Measurements from ENCODE around the gene ACSL1.
A peak's percentile ranks its signal among the peaks of the same experiment; 100 is the strongest.

DNA sequence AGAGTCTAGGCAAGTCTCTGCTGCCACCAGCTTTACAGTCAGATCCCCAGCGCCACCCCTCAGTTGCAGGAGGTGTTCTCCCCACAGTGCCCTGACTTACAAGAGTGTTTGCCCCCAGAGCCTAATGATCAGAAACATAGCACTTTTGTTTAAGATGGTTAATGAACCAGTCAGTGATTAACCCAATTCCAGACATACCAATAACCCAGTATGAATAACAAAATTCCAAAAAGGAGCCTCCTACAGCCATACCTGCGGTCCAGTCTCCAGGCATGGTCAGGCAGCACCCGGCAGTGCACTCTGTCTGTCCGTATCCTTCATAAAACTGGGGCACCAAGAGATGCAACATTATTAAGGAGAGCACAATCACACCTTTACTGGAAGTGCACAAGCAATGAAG lies 61.2 kb downstream of the ACSL1 start:
- no peak for TF ChIP-seq POLR2AphosphoS5 (IDR thresholded peaks at IDR 0.05; ENCODE audit: low read depth)
- TF ChIP-seq, protein P1, sequence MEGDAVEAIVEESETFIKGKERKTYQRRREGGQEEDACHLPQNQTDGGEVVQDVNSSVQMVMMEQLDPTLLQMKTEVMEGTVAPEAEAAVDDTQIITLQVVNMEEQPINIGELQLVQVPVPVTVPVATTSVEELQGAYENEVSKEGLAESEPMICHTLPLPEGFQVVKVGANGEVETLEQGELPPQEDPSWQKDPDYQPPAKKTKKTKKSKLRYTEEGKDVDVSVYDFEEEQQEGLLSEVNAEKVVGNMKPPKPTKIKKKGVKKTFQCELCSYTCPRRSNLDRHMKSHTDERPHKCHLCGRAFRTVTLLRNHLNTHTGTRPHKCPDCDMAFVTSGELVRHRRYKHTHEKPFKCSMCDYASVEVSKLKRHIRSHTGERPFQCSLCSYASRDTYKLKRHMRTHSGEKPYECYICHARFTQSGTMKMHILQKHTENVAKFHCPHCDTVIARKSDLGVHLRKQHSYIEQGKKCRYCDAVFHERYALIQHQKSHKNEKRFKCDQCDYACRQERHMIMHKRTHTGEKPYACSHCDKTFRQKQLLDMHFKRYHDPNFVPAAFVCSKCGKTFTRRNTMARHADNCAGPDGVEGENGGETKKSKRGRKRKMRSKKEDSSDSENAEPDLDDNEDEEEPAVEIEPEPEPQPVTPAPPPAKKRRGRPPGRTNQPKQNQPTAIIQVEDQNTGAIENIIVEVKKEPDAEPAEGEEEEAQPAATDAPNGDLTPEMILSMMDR (conservative IDR thresholded peaks at IDR 0.05; ENCODE audit: low read depth in 2 of 2): peak in 1 of 2 experiments; percentile 25; a peak in 2 of 4 replicates
- TF ChIP-seq, protein P2, sequence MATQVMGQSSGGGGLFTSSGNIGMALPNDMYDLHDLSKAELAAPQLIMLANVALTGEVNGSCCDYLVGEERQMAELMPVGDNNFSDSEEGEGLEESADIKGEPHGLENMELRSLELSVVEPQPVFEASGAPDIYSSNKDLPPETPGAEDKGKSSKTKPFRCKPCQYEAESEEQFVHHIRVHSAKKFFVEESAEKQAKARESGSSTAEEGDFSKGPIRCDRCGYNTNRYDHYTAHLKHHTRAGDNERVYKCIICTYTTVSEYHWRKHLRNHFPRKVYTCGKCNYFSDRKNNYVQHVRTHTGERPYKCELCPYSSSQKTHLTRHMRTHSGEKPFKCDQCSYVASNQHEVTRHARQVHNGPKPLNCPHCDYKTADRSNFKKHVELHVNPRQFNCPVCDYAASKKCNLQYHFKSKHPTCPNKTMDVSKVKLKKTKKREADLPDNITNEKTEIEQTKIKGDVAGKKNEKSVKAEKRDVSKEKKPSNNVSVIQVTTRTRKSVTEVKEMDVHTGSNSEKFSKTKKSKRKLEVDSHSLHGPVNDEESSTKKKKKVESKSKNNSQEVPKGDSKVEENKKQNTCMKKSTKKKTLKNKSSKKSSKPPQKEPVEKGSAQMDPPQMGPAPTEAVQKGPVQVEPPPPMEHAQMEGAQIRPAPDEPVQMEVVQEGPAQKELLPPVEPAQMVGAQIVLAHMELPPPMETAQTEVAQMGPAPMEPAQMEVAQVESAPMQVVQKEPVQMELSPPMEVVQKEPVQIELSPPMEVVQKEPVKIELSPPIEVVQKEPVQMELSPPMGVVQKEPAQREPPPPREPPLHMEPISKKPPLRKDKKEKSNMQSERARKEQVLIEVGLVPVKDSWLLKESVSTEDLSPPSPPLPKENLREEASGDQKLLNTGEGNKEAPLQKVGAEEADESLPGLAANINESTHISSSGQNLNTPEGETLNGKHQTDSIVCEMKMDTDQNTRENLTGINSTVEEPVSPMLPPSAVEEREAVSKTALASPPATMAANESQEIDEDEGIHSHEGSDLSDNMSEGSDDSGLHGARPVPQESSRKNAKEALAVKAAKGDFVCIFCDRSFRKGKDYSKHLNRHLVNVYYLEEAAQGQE (IDR thresholded peaks at IDR 0.05; ENCODE audit: unreplicated experiment): no peak
- TF ChIP-seq EZH2 (IDR thresholded peaks at IDR 0.05; ENCODE audit: low read depth, unreplicated experiment): no peak
- TF ChIP-seq STAT1 (IDR thresholded peaks at IDR 0.05; ENCODE audit: unreplicated experiment): no peak
- TF ChIP-seq, protein P3, sequence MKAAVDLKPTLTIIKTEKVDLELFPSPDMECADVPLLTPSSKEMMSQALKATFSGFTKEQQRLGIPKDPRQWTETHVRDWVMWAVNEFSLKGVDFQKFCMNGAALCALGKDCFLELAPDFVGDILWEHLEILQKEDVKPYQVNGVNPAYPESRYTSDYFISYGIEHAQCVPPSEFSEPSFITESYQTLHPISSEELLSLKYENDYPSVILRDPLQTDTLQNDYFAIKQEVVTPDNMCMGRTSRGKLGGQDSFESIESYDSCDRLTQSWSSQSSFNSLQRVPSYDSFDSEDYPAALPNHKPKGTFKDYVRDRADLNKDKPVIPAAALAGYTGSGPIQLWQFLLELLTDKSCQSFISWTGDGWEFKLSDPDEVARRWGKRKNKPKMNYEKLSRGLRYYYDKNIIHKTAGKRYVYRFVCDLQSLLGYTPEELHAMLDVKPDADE (IDR thresholded peaks at IDR 0.05): no peak
- TF ChIP-seq CREB1 (CRISPR knock-in tag; IDR thresholded peaks at IDR 0.05; ENCODE audit: low read depth): no peak
- no peak for TF ChIP-seq JUNB (IDR thresholded peaks at IDR 0.05; ENCODE audit: unreplicated experiment)
- no peak for TF ChIP-seq EZH2phosphoT487 (IDR thresholded peaks at IDR 0.05; ENCODE audit: unreplicated experiment)
- TF ChIP-seq, protein P4, sequence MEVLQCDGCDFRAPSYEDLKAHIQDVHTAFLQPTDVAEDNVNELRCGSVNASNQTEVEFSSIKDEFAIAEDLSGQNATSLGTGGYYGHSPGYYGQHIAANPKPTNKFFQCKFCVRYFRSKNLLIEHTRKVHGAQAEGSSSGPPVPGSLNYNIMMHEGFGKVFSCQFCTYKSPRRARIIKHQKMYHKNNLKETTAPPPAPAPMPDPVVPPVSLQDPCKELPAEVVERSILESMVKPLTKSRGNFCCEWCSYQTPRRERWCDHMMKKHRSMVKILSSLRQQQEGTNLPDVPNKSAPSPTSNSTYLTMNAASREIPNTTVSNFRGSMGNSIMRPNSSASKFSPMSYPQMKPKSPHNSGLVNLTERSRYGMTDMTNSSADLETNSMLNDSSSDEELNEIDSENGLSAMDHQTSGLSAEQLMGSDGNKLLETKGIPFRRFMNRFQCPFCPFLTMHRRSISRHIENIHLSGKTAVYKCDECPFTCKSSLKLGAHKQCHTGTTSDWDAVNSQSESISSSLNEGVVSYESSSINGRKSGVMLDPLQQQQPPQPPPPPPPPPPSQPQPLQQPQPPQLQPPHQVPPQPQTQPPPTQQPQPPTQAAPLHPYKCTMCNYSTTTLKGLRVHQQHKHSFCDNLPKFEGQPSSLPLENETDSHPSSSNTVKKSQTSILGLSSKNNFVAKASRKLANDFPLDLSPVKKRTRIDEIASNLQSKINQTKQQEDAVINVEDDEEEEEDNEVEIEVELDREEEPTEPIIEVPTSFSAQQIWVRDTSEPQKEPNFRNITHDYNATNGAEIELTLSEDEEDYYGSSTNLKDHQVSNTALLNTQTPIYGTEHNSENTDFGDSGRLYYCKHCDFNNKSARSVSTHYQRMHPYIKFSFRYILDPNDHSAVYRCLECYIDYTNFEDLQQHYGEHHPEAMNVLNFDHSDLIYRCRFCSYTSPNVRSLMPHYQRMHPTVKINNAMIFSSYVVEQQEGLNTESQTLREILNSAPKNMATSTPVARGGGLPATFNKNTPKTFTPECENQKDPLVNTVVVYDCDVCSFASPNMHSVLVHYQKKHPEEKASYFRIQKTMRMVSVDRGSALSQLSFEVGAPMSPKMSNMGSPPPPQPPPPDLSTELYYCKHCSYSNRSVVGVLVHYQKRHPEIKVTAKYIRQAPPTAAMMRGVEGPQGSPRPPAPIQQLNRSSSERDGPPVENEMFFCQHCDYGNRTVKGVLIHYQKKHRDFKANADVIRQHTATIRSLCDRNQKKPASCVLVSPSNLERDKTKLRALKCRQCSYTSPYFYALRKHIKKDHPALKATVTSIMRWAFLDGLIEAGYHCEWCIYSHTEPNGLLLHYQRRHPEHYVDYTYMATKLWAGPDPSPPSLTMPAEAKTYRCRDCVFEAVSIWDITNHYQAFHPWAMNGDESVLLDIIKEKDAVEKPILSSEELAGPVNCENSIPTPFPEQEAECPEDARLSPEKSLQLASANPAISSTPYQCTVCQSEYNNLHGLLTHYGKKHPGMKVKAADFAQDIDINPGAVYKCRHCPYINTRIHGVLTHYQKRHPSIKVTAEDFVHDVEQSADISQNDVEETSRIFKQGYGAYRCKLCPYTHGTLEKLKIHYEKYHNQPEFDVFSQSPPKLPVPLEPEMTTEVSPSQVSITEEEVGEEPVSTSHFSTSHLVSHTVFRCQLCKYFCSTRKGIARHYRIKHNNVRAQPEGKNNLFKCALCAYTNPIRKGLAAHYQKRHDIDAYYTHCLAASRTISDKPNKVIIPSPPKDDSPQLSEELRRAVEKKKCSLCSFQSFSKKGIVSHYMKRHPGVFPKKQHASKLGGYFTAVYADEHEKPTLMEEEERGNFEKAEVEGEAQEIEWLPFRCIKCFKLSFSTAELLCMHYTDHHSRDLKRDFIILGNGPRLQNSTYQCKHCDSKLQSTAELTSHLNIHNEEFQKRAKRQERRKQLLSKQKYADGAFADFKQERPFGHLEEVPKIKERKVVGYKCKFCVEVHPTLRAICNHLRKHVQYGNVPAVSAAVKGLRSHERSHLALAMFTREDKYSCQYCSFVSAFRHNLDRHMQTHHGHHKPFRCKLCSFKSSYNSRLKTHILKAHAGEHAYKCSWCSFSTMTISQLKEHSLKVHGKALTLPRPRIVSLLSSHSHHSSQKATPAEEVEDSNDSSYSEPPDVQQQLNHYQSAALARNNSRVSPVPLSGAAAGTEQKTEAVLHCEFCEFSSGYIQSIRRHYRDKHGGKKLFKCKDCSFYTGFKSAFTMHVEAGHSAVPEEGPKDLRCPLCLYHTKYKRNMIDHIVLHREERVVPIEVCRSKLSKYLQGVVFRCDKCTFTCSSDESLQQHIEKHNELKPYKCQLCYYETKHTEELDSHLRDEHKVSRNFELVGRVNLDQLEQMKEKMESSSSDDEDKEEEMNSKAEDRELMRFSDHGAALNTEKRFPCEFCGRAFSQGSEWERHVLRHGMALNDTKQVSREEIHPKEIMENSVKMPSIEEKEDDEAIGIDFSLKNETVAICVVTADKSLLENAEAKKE (CRISPR knock-in tag; IDR thresholded peaks at IDR 0.05): no peak
- no peak for TF ChIP-seq ZNF114 (CRISPR knock-in tag; IDR thresholded peaks at IDR 0.05)
- no peak for TF ChIP-seq NANOG (IDR thresholded peaks at IDR 0.05; ENCODE audit: borderline replicate concordance)

All from GM23338 (cell line).